Naive thymus-derived CD4-positive, alpha-beta T cell (primary cell): ENCODE data around the gene ESPNL. TPM values are rescaled to one million over a fixed set of nuclear protein-coding genes. Genes with fewer than 3 reads are reported as not detected.

Source experiments
- ATAC-seq: fragments of 150-1000 bp; cut with Tn5 transposase; 2 replicates; pipeline ENCODE4 v1.10.0; 2021; ENCODE audit warnings: mild to moderate bottlenecking, moderate library complexity
- CTCF ChIA-PET: fragments of 350-600 bp; sonication (Branson Sonifier 250); formaldehyde crosslinking; loops from one replicate; lab custom pipeline; 2021; ENCODE audit warnings: antibody characterized with exemption; lab: Charles Lee
- POLR2A ChIA-PET: fragments of 350-600 bp; sonication (Branson Sonifier 250); formaldehyde crosslinking; loops from one replicate; lab custom pipeline; 2021; ENCODE audit warnings: antibody characterized with exemption, inconsistent platforms; lab: Charles Lee
- DNase-seq, 9 donors: peaks; one replicate each; pipeline versions ENCODE4 v3.0.0 to v3.0.0-alpha.2; 2020 to 2022; ENCODE audit warnings: mixed read lengths in 1 of 9
- H3K27ac ChIP-seq: one replicate; pipeline ENCODE4 v1.7.0; 2013; ENCODE audit warnings: mild to moderate bottlenecking, low read depth, low read length, moderate library complexity
- H3K27me3 ChIP-seq, 2 donors: one replicate each; pipeline ENCODE4 v1.7.0; 2013; ENCODE audit warnings: low read length in 2 of 2, mild to moderate bottlenecking in 2 of 2, moderate library complexity in 2 of 2; ENCODE audit not compliant: control insufficient read depth in 2 of 2, insufficient read depth in 2 of 2
- H3K36me3 ChIP-seq, 3 experiments: 1 replicate in 2 of 3; 2 replicates in 1 of 3; pipeline ENCODE4 v1.7.0; 2013; ENCODE audit warnings: low read length in 3 of 3, mild to moderate bottlenecking in 3 of 3, moderate library complexity in 1 of 3; ENCODE audit not compliant: insufficient read depth in 3 of 3, control insufficient read depth in 2 of 3
- H3K4me1 ChIP-seq, 2 donors: one replicate each; pipeline ENCODE4 v1.7.0; 2013; ENCODE audit warnings: low read length in 2 of 2, mild to moderate bottlenecking in 2 of 2, moderate library complexity in 1 of 2; ENCODE audit not compliant: control insufficient read depth in 2 of 2, insufficient read depth in 2 of 2
- H3K4me3 ChIP-seq: 2 replicates; pipeline ENCODE4 v1.7.0; 2013; ENCODE audit warnings: mild to moderate bottlenecking, low read length
- H3K9me3 ChIP-seq, 3 experiments: 1 replicate in 2 of 3; 2 replicates in 1 of 3; pipeline ENCODE4 v1.7.0; 2013; ENCODE audit warnings: low read length in 3 of 3; ENCODE audit not compliant: control insufficient read depth in 2 of 3
- H3K27ac Mint-ChIP-seq, 9 donors: one replicate each; pipeline ENCODE4 v1.8.0; 2020 to 2022; ENCODE audit warnings: mixed read lengths in 9 of 9, mild to moderate bottlenecking in 8 of 9, moderate library complexity in 5 of 9, inconsistent platforms in 2 of 9
- H3K27me3 Mint-ChIP-seq, 5 donors: one replicate each; pipeline ENCODE4 v1.8.0; 2021 to 2022; ENCODE audit warnings: mixed read lengths in 5 of 5, mild to moderate bottlenecking in 1 of 5
- H3K36me3 Mint-ChIP-seq, 5 donors: one replicate each; pipeline ENCODE4 v1.8.0; 2020 to 2022; ENCODE audit warnings: mixed read lengths in 5 of 5, mild to moderate bottlenecking in 3 of 5, inconsistent platforms in 1 of 5
- H3K4me1 Mint-ChIP-seq, 7 donors: one replicate each; pipeline ENCODE4 v1.8.0; 2020 to 2022; ENCODE audit warnings: mixed read lengths in 7 of 7, mild to moderate bottlenecking in 3 of 7, inconsistent platforms in 1 of 7
- H3K4me3 Mint-ChIP-seq, 10 donors: one replicate each; pipeline ENCODE4 v1.8.0; 2020 to 2022; ENCODE audit warnings: mild to moderate bottlenecking in 10 of 10, mixed read lengths in 10 of 10, moderate library complexity in 6 of 10, inconsistent platforms in 2 of 10
- H3K9me3 Mint-ChIP-seq, 11 donors: one replicate each; pipeline ENCODE4 v1.8.0; 2020 to 2022; ENCODE audit warnings: mixed read lengths in 11 of 11, mild to moderate bottlenecking in 4 of 11, inconsistent platforms in 1 of 11, moderate library complexity in 1 of 11
- intact Hi-C, 2 donors: fragments of 100-400 bp; cut with micrococcal nuclease; formaldehyde crosslinking; loops; one replicate each; pipeline ENCODE4 v1.15.1; 2023
- polyA plus RNA-seq, 2 donors: library from polyadenylated mRNA; unstranded; fragments of 300-500 nt; fragmentation: Illumina TruSeq; gene quantifications; one replicate each; pipeline ENCODE4 v1.2.3, GENCODE V29; 2021
- total RNA-seq, 6 experiments: library from RNA in 5 of 6; stranded (reverse) in 5 of 6; gene quantifications; 1 replicate in 5 of 6; 2 replicates in 1 of 6; pipeline ENCODE4 v1.2.3 and lab custom pipeline; 2021 to 2026

Gene ESPNL
- total and polyA plus RNA-seq, 7 experiments from 2014 or later = 0.07 to 0.35 (median 0.31) TPM; not detected in 3

DNA sequence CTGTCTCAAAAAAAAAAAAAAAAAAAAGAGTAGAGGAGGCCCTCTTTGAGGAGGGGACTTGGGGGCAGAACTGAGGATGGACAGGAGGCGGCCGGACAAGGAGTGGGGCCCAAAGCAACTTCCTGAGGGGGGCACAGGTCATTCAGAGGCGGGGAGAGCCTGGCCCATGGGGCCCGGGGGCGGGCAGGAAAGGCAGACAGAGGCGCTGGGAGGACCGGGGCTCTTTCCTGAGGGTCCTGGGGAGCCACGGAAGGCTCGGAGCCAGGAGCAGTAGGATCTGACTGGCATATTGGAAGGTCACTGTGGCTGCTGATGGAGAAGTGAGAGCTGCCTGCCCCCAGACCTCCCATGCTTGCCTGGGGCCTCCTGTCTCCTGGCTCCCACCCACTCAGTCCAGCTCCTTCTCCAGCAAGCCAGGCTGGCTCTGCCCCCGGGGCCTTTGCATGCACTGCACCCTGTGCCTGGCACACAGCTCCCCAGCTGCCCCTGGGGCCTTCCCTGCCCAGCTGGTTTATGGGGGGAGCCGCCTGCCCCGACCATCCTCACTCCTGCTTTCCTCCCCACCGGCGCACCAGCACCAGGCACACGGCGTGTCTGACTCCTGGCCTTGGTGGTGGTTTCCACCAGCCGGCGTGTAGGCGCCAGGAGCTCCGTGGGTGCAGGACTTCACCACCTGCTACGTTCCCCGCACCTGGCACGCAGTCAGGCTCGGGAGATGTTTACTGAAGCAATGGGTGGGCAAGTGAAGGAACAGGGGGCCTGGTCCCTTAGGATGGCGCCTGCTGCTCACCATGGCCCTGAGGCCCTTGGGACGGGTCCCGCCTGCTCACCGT is 5.6 kb downstream of the ESPNL start:
- H3K36me3 Mint-ChIP-seq = no peaks in the 10 kb centered on the region
- Histone ChIP-seq H3K36me3 (no peaks in the 10 kb centered on the region), H3K4me3 (no peak overlapping the region), H3K4me1 (no peaks in the 10 kb centered on the region), H3K27me3 (no peaks in the 10 kb centered on the region), H3K9me3 (no peaks in the 10 kb centered on the region), H3K27ac (no peak overlapping the region)
- peaks cover 0 to 18% (median 7%) of the 10 kb centered on the region in 7 donors for H3K4me1 Mint-ChIP-seq
- DNase-seq (peak in 1 of 9 donors; percentile 3), ATAC-seq (no peak)
- H3K27ac Mint-ChIP-seq = no peak overlapping the region
- no peak overlapping the region for H3K4me3 Mint-ChIP-seq
- ChIA-PET CTCF (no interaction called here), POLR2A (no interaction called here)
- no peaks in the 10 kb centered on the region for H3K27me3 Mint-ChIP-seq
- intact Hi-C loops = no loop called here
- H3K9me3 Mint-ChIP-seq = no peaks in the 10 kb centered on the region

DNA sequence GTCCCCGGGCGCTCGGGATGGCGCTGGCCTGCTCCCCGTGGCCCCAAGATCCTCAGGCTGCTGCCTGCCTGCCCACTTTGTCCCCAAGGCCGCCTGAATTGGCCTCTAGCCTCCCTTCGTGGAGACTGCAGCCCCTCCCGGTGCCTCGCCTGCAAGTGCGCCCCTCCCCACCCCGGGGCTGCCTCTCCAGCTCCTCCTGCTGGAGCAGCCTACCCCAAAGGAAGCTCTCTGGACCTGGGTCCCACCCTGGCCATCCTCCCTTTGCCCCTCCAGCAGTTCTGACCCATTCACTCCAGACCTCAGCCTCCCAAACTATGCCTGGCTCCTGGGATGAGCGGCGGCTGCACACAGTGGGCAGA is 6.2 kb downstream of the ESPNL start:
- no peak overlapping the region for H3K4me3 ChIP-seq
- ATAC-seq (no peak), DNase-seq (no peak)
- no peaks in the 10 kb centered on the region for H3K36me3 Mint-ChIP-seq
- no peaks in the 10 kb centered on the region for H3K4me1 ChIP-seq
- POLR2A ChIA-PET = no interaction called here
- peaks cover 0 to 18% (median 7%) of the 10 kb centered on the region in 7 donors for H3K4me1 Mint-ChIP-seq
- H3K27ac Mint-ChIP-seq = no peak overlapping the region
- H3K27me3 ChIP-seq = no peaks in the 10 kb centered on the region
- intact Hi-C loops = no loop called here
- H3K9me3 Mint-ChIP-seq = peaks cover 0 to 2% (median 0%) of the 10 kb centered on the region in 11 donors
- H3K36me3 ChIP-seq = no peaks in the 10 kb centered on the region
- no peaks in the 10 kb centered on the region for H3K9me3 ChIP-seq
- CTCF ChIA-PET = no interaction called here
- H3K4me3 Mint-ChIP-seq = no peak overlapping the region
- no peaks in the 10 kb centered on the region for H3K27me3 Mint-ChIP-seq
- H3K27ac ChIP-seq = no peak overlapping the region

DNA sequence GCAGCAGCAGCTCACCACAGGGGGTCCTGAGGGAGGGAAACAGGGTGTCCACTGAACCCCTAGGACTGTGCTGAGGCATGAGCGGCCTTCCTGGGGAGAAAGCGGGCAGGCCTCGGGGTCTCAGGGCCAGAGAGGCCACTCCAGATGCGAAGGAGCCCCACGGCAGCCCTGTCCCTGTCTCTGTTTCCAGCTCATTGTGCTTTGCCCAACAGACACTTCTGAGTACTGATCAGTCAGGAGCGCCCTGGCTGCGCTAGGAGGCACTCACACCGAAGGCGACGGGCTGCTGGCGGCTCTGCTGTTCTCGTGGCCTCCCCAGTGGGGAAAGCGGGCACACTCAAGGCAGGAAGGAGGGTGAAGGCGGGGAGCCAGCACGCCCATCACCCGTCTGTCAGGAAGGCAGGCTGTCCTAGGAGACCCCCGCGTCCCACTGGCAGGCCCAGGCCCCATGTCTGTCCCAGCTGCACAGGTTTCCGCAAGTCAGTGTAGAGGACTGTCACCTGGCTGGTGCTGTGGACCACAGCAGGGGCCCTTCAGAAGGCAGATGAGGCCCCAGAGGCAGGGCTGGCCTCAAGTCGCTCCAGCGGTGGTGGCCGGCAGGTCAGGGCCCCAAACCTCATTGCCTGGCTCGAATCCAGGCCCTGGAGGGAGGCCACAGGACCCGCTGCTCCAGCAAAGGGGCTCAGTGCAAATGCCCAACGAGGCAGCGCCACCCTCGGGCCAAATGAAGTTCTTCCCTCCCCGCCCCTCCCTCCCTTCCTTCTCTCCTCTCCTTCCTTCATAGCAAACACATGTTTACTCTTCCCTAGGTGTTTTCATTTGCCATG is 6.8 kb downstream of the ESPNL start:
- Histone ChIP-seq H3K4me3 (no peak overlapping the region), H3K27ac (no peak overlapping the region), H3K36me3 (no peaks in the 10 kb centered on the region), H3K27me3 (no peaks in the 10 kb centered on the region), H3K9me3 (no peaks in the 10 kb centered on the region), H3K4me1 (no peaks in the 10 kb centered on the region)
- DNase-seq = peak in 1 of 9 donors; percentile 3
- no peaks in the 10 kb centered on the region for H3K36me3 Mint-ChIP-seq
- no peak overlapping the region for H3K4me3 Mint-ChIP-seq
- peak overlapping the region in 1 of 9 donors; percentile 33 for H3K27ac Mint-ChIP-seq
- peaks cover 0 to 18% (median 7%) of the 10 kb centered on the region in 7 donors for H3K4me1 Mint-ChIP-seq
- intact Hi-C loops = no loop called here
- H3K27me3 Mint-ChIP-seq = no peaks in the 10 kb centered on the region
- no peak for ATAC-seq
- ChIA-PET POLR2A (no interaction called here), CTCF (no interaction called here)
- peaks cover 0 to 6% (median 0%) of the 10 kb centered on the region in 11 donors for H3K9me3 Mint-ChIP-seq

DNA sequence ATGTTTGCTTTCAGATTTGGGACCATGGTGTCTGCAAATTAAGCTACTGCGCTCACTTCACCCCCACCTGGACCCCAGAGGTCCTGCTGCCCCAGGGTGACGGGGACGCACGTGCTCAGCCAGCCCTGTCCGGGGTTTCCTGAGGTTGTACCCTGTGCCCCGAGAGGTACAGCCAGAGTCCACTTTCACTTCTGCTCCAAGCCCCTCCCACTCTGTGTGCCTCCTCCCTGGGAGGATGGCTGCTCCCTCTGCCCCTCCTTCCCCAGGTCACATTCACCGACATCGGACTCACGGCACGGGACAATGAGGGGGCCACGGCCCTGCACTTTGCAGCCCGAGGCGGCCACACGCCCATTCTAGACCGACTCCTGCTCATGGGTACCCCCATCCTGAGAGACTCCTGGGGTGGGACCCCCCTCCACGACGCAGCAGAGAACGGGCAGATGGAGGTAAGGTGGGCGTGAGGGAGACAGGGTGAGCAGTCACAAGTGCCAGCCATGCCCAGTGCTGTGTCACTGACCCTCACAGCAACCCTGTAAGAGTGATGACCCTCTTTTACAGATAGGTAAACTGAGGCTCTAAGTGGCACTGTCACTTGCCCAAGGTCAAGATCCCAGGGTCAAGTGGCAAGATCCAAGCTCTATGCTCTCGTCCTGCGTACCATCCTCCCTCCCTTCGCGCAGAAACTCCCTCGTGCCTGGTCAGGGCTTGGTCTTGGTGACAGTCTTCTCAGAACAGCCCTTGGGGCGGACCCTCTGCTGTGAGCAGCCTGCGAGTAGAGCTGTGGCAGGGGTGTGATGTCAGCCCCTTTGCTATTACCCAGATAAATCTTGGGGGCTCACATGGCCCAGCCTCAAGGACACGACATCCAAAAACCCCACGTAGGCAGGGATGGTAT is 7.6 kb downstream of the ESPNL start:
- Mint-ChIP-seq H3K9me3 (peaks cover 0 to 15% (median 4%) of the 10 kb centered on the region in 11 donors), H3K27ac (peak overlapping the region in 1 of 9 donors; percentile 33), H3K4me3 (no peak overlapping the region), H3K4me1 (peaks cover 0 to 18% (median 7%) of the 10 kb centered on the region in 7 donors), H3K36me3 (peaks cover 0 to 3% (median 2%) of the 10 kb centered on the region in 5 donors), H3K27me3 (no peaks in the 10 kb centered on the region)
- Histone ChIP-seq H3K27me3 (no peaks in the 10 kb centered on the region), H3K27ac (no peak overlapping the region), H3K4me3 (no peak overlapping the region), H3K36me3 (no peaks in the 10 kb centered on the region), H3K9me3 (peaks cover 0 to 3% (median 0%) of the 10 kb centered on the region in 3 experiments), H3K4me1 (no peaks in the 10 kb centered on the region)
- ATAC-seq (peak; percentile 71), DNase-seq (peak in 1 of 9 donors; percentile 3)
- intact Hi-C loops = no loop called here
- POLR2A ChIA-PET = no interaction called here
- CTCF ChIA-PET = no interaction called here

DNA sequence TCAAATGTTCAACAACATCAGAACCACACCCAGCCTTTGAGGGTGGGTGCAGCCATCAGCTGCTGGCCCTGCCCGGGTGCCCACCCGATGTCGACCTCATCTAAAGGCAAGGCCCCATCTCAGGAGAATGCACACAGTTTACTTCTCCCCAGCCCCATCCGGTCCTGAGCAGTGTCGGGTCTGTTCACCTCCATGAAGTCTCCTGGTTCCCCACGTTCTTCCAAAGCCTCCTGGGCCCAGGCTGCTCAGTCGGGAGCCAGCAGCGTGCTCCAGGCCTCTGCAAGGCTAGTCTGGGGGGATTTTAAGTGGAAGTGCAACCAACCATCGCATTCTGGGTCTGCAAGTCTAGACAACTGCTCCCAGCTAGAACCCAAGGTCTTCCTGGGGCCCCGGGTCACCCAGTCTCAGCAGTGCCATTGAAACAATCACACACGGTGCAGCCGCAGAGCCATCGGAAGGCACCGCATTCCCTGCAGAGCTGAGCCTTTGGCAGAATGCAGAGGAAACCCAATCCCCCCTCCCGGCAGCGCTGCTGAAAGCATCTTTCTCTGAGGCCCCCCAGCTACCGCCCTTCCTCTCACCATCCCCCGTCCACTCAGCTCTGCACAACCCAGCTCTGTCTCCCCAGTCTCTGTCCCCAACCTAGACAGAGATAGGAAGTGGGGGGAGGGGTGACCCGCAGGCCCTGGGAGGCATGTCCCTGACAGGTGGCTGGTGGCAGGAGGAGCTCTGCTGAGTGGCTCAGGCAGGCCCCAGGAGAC is 8.5 kb downstream of the ESPNL start:
- intact Hi-C loops = no loop called here
- Mint-ChIP-seq H3K9me3 (peaks cover 0 to 23% (median 10%) of the 10 kb centered on the region in 11 donors), H3K27ac (no peak overlapping the region), H3K27me3 (no peaks in the 10 kb centered on the region), H3K36me3 (peaks cover 0 to 7% (median 5%) of the 10 kb centered on the region in 5 donors), H3K4me1 (peaks cover 0 to 18% (median 7%) of the 10 kb centered on the region in 7 donors), H3K4me3 (peak overlapping the region in 1 of 10 donors; percentile 45)
- DNase-seq = peak in 2 of 9 donors; percentile 2 to 14
- ATAC-seq = no peak
- Histone ChIP-seq H3K36me3 (no peaks in the 10 kb centered on the region), H3K27me3 (no peaks in the 10 kb centered on the region), H3K9me3 (peaks cover 0 to 4% (median 0%) of the 10 kb centered on the region in 3 experiments), H3K4me1 (no peaks in the 10 kb centered on the region), H3K4me3 (no peak overlapping the region), H3K27ac (no peak overlapping the region)
- POLR2A ChIA-PET = no interaction called here
- CTCF ChIA-PET = no interaction called here
